Measurements from ENCODE around the gene ACACA.

The ACACA gene

DNA sequence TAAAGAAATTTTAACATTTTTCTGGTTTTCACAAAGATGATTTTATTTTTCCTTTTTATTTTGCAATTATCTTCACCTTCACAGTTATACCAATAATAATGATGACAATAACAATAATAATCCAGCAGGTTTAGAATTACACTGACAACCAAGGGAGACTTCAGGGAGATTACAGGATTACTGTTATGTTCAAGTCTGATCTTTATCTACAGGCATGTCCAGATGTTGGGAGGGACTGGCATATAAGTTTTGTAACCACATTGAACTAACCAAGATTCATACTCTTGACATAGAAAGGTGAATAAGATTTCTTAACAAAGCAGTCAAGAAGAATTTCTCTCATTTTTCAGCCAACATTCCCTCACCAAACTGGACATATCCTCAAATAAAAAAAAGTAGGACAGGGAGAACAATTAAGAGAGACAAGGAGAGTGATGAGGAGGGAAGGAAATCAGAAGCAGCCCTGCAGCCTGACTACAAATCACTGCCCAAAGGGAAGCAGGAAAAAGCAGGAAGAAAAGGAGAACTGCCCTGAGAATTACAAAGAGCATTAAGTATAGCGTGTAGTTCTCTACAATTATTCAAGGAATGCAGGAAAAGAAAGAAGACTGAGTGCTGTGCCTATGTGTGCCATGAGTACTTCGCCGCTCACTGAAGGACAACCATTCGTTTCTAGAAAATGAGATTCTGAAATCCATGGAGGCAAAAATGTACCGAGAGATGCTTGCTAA is 186.6 kb downstream of the ACACA start:
- DNase-seq: no peak

GRCh38 chr17:37218849-37219248 is 187.8 kb downstream of the ACACA start:
- DNase-seq: no peak

- DNase-seq: no peak
Observed at GRCh38 chr17:37214416-37214815, 192.2 kb downstream of the ACACA start.

DNA sequence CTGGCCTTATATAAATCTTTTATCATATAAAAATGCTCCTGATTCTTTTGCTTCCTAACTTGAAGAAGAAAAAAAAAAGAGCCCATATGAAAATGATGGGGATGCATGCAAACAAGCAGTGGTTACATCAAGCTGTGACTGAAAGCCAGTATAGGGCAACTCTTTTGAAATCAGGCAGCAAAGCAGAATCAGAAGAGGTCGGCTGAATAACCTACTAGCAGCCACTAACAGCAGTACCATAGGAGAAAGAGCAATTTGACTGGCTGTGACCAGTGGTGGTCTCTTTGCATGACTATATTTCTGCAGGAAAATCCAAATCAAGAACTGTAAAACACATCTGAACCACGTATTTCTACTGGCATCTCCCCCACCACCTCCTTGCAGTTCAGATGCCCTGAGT is 192.7 kb downstream of the ACACA start:
- DNase-seq: no peak

DNA sequence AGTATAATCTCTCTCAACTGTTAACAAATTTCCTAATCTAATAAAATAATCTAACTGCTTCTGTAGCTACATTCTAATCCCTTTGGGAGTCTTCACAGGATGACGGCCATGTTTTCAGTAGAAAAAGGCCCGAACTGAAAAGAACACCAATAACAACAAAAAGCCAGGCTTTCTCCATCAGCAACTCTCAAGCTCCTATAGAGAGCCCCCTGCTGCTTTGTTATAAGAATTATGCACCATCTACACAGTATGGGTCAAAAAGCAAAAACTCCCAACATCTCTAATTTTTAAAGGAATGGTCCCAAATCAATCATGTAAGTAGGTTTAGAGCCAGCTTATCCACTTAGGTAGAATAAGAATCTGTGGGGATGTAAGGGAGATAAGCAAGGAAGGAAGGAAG is 194.5 kb downstream of the ACACA start:
- DNase-seq: no peak

DNA sequence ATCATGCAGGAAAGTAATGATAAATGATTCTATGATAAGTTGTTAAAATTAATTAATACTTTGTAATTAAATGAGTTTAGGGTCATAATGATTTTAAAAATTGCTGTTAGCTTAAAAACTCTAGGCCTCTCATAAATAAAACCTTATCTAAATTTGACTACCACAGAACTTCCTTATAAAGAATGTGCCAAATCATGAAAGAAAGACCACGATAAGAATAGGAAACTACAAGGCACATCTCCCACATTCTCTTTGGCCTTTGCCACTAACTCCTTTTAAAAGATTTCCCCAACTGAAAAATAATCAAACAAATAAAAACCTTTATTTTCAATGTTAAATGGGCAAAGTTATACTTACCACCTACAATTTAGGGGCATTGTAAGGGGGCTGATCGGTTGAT is 195.5 kb downstream of the ACACA start:
- no peak for DNase-seq

DNA sequence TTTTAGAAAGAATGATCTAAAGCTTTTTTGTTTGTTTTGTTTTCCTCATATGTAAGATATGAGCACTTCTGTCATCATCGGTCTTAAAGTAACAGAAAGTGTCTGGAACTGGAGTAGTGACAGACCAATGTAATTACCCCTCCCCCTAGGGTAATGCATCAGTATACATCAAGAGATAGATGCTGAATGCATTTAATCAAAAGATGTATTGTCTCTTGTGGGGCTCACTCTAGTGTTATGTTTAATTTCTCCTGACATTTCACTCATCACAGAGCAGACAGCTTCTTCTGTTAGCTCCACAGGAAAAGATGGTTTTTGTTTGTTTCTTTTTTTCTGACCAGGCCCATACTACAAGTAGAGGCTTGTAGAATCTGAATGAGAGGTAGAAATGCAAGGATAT is 199.5 kb downstream of the ACACA start:
- no peak for DNase-seq

DNA sequence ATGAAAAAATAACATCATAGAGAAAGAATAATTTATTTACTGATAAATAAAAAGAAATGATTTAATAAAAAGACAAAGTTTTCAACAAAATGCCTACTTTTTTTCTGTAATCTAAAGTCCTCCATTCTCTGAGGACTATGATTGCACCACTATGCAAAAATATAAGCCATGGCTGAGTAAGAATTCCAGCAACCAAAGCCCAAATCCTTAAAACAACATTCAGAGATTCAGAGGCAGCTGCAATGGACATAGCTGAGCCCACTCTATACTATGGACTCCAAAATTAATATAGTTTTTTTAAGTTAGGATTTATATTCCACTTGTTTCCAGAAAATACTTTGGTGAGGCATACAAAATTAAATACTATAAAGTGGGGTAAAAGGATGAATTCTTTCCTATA is 200.3 kb downstream of the ACACA start:
- no peak for DNase-seq

DNA sequence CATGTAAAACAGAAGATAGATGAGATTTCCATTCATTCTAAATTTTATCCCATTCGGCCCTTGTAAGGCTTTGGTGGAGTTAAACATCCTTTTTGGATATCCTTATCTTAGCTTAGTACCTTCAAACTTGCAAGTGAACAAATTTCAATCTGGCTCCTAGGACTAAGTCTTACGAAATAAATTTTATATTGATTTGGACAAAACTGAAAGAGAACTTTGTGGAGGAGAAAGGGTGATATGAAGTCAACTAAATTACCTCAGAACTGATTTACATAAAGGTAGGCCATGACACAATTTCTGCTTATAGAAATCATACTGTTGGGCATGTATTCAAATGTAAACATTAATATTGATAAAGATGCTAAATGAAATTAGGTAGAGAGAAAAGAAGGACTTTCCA is 206.1 kb downstream of the ACACA start:
- no peak for DNase-seq

- DNase-seq: no peak
Observed at GRCh38 chr17:37197336-37197735, 209.3 kb downstream of the ACACA start.

DNA sequence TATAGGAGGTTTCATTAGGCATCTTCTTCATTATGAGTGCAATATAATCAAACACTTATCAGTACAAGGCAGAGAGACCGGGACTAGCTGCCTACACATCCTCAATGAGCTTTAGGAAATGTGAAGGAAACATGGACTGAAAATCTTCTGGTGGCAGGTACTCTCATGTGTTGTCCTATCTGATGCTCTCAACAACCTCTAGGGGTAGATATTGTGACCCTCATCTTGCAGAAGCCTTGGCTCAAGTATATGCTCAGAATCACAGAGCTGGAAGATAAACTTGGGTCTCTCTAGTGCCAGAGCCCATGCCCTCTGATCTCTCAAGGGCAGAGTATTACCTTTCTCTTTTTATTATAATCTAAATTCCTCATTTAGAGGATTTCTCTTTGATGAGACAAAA is 212.4 kb downstream of the ACACA start:
- DNase-seq: no peak

DNA sequence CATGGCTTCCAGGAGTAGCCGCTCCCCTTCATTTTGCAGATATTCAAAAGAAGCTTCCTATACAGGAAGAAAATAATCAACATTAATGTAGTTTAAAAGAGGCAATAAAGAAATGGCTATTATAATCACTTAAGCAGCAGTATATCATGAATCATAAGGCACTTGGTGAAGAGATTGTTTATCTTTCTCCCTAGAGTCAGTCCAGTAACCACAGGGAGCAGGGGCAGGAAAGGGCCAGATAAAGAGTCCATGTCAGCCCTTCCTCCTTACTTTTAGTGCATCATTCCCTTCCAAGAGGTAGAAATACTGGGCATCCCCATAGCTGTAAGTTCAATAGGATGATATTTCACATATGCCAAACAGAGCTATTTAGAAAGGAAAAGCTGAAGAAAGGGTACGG is 215.4 kb downstream of the ACACA start:
- no peak for DNase-seq

DNA sequence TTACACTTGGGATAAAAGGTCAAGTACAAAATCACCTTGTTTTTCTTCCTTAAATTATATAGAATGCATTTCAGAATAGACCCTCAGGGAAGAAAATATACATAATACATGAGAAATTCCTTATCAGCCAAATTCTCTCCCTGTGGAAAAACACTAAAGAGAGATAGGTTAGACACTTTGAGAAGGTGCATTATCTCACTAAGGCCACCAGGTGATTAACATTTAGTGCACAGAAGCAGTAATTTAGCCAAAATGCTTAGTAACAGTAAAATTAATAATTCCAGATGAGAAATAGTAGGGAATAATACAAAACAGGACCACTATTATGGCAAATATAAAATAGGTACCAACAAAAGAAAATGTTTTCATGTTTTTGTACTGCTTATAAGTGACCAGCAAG is 216.1 kb downstream of the ACACA start:
- no peak for DNase-seq

GRCh38 chr17:37188157-37188556 is 218.5 kb downstream of the ACACA start:
- DNase-seq: no peak

DNA sequence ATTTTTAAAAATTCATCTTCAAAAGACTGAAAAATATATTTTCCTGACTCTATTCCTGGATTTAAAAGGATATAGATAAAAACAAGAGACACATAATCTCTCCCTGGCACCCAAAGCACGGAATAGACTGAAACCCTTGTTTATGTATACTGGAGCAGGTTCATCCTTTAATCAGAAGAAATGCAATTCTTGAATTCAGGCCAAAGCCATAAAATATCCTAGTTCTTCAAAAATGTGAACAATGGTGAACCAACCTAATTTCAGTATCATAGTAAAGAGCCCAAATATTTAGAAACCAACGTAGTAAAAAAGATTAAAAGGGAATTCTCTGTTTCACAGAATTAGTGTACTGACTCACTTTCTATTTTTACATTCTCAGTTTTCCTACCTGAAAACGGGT is 219.4 kb downstream of the ACACA start:
- no peak for DNase-seq

GRCh38 chr17:37182786-37183465 is 223.7 kb downstream of the ACACA start:
- DNase-seq: no peak

DNA sequence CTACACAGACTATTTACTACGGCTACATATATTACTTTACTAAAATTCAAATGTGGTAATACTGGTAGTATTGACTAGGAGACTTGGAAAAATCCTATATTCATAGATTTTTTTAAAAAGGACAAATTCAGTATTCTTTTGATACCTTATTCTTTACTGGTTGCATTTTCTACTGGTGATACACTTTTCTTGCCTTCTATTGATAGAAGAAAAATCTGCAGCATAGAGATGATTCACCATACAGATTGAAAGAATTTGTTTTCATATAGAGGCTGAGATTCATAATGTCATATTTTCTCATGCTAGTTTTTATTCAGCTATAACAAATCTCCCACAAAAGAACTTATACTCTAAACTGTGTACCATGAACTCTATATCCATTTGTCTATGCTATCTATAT is 226.3 kb downstream of the ACACA start:
- DNase-seq: no peak

- DNase-seq: no peak
Observed at GRCh38 chr17:37179893-37180292, 226.7 kb downstream of the ACACA start.

DNA sequence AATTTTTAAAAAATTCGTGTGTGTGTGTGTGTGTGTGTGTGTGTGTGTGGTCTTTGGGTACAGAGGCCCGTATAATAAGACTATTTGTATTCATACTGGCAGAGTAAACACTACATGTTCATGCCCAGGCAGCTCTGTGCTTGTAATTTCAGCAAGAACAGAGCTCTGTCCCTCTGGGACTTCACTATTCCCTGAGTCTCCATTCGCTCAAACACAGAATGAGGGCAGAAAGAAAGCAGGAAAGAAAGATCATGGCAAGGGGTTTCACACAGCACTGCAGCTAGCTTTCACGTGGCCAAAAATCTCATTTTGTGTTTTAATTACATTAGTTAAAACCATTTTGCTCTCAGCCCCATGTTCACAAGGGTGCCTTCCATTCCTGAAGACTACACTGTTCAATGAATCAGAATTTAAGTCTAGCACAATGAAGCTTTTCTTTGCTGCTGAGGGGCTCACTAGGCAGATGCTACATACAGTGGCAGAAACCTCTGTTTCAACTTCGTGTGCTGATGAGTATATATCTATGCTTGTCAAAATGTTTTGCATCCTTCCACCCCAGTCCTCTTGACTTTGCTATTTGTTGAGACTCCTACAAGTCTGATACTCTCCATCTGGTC is 229.3 kb downstream of the ACACA start:
- DNase-seq: no peak

DNA sequence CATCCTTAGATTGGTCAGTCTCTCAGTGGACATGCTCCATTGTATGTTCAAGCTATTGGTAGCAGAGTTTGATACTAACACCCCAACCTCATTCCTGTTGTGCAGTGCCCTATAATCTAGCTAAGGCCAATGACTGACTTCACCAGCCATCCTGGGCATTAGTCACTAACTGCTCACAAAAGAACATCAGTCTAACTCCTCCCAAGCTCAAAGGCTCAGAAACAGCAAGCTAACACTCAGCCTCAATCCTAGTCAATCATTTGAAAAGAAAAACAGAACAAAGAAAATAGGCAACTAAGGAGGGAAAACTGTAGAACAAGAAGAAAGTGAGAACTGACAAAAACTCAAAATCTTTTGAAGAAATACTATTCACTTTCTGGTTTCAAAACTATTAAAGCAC is 229.9 kb downstream of the ACACA start:
- DNase-seq: no peak

GRCh38 chr17:37174205-37174604 is 232.4 kb downstream of the ACACA start:
- DNase-seq: no peak

GRCh38 chr17:37170881-37171425 is 235.7 kb downstream of the ACACA start:
- DNase-seq: no peak

DNA sequence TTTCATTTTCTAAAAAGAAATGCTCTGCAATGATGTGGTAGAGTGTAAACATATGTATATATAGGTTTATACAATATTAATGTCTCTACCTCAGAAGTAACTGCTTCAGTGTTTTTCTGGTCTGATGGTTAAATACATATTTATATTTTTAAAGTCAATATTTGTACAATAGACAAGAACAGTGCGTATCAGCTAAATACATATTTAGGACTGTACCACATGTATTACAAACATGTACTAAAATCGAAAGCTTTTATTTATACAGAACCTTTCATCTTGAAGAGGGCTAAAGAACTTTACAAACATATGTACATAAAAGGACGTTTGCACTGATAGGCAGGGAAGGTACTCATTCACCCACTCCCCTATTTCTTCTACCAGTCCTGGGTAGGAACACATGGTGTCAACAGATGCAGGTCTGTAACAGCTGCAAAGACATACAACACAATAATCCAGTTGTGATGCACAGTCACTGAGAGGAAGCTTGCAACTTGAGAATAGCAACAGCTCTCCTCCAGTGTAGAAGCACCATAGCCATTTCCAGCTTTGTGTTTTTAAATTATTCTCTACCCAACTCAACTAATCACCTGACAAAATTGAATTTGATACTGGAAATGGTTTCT is 237.8 kb downstream of the ACACA start:
- DNase-seq: no peak

- no peak for DNase-seq
Observed at GRCh38 chr17:37167756-37168155, 238.9 kb downstream of the ACACA start.

All from CD4-positive, alpha-beta T cell treated with Interleukin-6 for 4 hours (primary cell).